GM10266 (cell line): ENCODE data around the gene RPL11.

ENCODE experiments used
- DNase-seq: peaks from one replicate; pipeline ENCODE4 v3.0.0; 2012; ENCODE audit errors: extremely low spot score
- TF ChIP-seq, protein P1 (sequence below): IDR thresholded peaks from 2 replicates; pipeline ENCODE4 v1.5.1; 2012; ENCODE audit warnings: mild to moderate bottlenecking, low read depth; ENCODE audit not compliant: control insufficient read depth, insufficient read depth; ENCODE audit errors: missing control alignments

RPL11 gene

GRCh38 chr1:23692308-23692871 lies 784 bp downstream of the RPL11 start:
- no peak for DNase-seq
- TF ChIP-seq, protein P1, sequence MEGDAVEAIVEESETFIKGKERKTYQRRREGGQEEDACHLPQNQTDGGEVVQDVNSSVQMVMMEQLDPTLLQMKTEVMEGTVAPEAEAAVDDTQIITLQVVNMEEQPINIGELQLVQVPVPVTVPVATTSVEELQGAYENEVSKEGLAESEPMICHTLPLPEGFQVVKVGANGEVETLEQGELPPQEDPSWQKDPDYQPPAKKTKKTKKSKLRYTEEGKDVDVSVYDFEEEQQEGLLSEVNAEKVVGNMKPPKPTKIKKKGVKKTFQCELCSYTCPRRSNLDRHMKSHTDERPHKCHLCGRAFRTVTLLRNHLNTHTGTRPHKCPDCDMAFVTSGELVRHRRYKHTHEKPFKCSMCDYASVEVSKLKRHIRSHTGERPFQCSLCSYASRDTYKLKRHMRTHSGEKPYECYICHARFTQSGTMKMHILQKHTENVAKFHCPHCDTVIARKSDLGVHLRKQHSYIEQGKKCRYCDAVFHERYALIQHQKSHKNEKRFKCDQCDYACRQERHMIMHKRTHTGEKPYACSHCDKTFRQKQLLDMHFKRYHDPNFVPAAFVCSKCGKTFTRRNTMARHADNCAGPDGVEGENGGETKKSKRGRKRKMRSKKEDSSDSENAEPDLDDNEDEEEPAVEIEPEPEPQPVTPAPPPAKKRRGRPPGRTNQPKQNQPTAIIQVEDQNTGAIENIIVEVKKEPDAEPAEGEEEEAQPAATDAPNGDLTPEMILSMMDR, result no peak

- TF ChIP-seq, protein P1, result no peak
- DNase-seq, result no peak
Measured at GRCh38 chr1:23693599-23693998, 2.0 kb downstream of the RPL11 start.

- TF ChIP-seq, protein P1, result no peak
- no peak for DNase-seq
Measured at GRCh38 chr1:23694371-23694770, 2.8 kb downstream of the RPL11 start.

GRCh38 chr1:23695667-23696066 lies 4.1 kb downstream of the RPL11 start:
- no peak for DNase-seq
- TF ChIP-seq, protein P1, result no peak

- TF ChIP-seq, protein P1, result no peak
- no peak for DNase-seq
Measured at GRCh38 chr1:23696335-23696989, 4.9 kb downstream of the RPL11 start.

- TF ChIP-seq, protein P1, result no peak
- no peak for DNase-seq
Measured at GRCh38 chr1:23698466-23698865, 6.9 kb downstream of the RPL11 start.
